HG03196 (cell line): ENCODE measurements around the gene WDR45B.
"Not testable (repeated sequence)": the region's sequence is repeated elsewhere in the genome, so short reads cannot be mapped to it uniquely, and the experiment has no call there.

Source experiments
- ATAC-seq: cut with Tn5 transposase; IDR thresholded peaks from one replicate; pipeline ENCODE4 v1.9.1; 2021; ENCODE audit not compliant: unreplicated experiment

WDR45B gene

DNA sequence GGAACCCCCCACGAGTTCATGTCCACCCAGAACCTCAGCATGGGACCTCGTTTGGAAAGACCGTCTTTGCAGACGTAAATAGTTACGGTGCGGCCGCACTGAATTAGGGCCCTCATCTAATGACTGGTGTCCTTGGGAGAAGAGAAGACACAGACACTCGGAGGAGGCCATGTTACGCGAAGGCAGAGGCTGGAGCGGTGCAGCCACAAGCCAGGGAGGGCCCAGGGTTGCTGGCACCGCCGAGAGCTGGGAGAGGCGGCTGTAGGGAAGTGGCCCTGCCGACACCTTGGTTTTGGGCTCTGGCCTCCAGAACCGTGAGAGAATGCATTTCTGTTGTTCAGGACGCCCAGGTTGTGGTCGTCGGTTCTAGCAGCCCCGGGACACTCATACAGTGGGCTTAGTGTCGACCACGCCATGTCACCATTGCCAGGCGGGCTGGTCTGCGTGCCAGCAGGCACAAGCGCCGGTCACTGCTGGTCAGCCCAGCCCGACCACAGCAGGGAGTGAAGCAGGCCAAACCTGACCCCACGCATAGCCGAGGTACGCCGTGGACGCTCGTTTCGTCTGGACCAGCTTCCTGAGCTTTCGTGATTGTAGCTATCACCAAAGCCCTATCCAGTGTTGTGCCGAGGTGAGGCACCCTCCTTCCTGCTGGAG lies 10.7 kb upstream of the WDR45B start:
- no peak for ATAC-seq

DNA sequence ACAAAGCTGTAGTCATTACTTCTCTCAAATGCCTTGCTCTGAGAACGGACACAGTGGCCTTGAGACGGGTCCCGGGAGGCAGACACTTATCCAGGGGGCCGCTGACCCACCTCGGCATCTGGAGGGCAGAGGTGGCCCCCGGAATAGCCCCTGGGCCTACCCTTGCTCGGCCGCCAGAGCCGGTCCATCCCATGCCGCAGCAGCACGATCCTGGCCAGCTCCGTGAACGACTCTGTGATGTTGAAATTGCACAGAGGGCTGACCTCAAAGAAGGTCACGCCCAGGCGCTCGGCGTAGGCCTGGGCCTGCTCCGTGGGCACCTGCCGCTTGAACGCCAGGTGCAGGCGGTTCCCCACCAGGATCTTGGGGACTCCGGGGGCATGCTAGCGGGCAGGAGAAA lies 10.1 kb upstream of the WDR45B start:
- no peak for ATAC-seq

DNA sequence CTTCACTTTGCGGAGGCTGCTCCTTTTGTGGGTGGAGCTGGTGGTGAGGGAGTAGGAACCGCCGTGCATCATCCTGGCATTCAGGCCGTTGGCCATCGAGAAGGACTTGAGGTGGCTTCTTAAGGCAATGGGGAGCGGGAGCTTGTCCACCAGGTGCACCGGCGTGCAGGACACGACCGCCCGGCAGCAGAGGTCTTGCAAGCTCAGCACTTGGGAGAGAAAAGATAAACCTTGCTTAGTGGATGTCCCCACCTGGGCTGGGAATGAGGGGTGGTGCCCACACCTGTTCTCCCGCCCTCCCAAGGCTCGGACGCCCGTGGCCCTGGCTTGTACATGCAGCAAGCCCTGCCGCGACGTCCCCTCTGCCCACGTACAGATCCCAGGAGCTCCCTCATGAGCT lies 9.7 kb upstream of the WDR45B start:
- no peak for ATAC-seq

- no peak for ATAC-seq
These were observed 8.0 kb upstream of the WDR45B start for GRCh38 chr17:82656266-82656665.

DNA sequence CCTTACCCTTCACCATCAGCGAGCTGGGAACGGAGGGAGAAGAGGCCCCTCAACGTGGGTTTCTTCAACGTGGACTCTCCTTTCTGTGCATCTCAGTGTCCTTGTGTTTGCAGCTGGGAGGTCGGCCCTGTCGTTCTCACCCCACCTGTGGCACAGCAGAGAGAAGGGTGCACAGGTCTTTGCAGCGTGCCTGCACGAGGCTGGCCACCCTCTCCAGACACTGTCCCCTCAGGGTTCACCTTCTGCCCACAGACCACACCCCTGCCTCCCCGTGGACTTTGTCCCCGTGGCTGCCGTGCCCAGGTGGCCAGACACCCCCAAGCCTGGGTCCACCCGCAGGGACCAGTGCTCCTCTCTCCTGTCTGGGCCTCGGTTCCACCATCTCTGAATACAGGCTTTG lies 7.3 kb upstream of the WDR45B start:
- ATAC-seq, result no peak

DNA sequence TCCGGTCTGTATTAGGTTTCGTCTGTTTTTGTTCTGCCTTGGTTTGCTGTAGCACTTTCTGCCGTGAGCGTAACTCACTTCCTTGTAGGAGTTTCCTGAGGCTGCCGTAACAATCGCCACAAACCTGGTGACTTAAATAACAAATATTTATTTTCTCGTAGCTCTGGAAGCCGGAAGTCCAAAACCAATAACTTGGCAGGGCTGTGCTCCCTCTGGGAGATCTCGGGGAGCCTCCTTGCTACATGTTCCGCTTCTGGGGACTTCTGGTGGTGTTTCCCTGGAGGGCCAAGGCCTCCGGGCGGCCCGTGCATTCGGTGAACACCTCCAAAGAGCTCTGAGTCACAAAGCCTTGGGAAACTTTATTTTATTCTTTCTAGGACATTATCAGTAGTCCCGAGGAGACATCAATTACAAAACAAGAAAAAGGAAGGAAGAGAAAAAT lies 6.8 kb upstream of the WDR45B start:
- no peak for ATAC-seq

DNA sequence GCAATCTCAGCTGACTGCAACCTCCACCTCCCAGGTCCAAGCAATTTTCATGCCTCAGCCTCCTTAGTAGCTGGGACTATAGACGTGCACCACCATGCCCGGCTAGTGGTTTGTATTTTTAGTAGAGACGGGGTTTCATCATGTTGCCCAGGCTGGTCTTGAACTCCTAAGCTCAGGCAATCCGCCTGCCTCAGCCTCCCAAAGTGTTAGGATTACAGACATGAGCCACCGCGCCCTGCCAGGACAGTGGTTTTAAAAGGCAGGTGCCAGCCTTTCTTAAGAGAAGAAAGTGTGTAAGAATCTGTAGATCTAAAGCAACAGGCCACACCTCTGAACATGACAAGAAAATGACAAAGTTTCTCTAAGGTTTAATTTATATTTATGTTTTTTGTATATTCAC lies 6.4 kb upstream of the WDR45B start:
- ATAC-seq, result not testable (repeated sequence)

- ATAC-seq, result no peak
These were observed 5.6 kb upstream of the WDR45B start for GRCh38 chr17:82653651-82654528.

DNA sequence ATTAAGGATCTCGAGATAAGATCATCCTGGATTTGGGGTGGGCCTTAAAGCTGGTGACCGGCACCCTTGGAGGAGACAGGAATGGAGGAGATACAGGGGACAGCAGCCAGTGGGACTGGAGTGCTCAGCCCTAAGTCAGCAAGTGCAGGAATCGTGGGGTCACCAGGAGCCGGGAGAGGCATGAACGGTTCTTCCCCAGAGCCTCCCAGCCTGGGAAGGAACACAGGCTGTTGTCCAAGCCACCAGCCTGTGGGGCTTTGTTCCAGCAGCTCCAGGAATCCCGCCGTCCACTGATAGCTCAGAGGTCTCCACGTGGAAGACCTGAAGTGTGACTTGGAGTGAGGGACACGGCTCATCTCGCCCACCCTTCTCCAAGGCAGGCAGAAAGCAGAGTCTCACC lies 2.5 kb upstream of the WDR45B start:
- no peak for ATAC-seq

DNA sequence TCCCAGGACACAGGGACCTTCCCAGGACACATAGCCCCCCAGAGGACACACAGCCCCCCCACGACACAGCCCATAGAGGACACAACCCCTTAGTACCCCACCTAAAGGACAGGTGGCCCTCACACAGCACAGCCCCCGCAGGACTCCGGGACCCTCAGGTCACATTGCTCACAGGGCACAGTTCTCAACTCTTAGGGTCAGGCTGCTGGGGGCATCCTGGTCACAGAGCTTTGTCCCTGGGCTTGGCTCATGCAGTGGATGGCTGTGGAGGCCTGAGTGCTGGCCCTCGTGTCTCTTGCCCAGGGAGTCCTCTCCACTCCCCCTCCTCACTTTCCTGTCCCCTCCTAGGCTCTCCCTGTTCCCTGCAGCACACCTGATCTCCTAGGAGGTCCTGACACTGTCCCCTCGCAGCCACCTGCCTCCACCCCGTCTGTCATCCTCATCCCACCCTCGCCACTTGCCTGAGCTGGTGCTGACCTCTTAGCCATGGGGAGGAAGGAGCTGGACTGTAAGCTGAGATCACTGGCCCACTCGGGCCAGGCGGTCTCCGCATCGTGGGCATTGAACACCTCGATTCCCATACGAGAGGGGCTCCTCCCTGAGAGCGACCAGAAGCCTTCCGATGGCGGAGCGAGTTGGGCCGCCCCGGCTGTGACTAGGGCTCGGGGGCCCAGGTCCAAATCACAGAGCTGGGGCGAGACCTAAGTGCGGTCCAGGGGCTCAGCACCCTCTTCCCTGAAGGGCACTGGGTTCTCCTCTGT lies 1.4 kb upstream of the WDR45B start:
- no peak for ATAC-seq

DNA sequence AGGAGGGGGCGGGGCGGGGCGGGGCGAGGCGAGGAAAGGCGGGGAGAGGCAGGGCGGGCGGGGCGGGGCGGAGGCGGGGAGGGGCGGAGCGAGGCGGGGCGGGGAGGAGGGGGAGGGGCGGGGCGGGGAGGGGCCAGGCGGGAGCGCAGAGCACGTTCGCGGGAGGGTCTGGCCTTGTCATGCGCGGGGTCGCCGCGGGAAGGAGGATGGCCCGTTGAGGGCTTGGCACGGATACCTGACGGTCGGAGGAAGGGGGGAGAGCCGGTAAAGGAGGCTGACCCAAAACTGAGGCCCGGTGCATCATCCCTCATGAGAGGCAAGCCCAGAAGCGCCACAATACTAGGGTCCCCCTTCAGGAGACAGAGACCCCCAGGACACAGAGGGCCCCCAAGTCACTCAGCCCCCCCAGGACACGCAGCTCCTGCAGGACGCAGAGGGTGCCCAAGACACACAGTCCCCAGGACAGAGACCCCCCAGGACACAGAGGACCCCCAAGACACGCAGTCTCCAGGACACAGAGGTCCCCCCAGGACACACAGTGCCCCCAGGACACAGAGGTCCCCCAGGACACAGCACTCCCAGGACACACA lies 593 bp upstream of the WDR45B start:
- ATAC-seq, result no peak

DNA sequence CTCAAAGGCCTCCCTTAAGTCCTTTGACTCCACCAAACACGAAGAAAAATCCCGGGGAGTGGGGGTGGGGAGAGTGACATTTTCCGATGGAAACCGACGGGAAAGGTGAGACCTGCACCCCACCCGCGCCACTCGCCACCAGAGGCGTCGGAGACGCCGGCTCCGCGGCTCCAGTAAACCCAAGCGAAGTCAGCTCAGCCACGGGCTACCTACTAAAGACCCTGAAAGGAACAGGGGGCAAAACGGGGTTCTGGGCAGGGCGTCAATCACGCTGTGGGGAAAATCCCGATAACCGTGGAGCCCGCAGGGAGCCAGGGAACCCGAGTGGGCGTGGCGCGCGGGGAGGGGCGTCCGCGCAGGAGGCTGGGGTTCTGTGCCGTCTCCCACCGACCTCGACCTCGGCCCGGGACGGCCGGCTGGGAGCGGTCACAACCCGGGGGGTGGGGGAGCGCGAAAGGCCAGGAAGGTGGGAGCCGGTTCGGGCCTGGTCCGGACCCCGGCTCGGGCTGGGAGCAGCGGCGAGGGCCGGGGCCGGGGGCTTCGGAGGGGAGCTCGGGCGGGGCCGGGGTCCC lies 565 bp downstream of the WDR45B start:
- ATAC-seq, result peak; percentile 23

DNA sequence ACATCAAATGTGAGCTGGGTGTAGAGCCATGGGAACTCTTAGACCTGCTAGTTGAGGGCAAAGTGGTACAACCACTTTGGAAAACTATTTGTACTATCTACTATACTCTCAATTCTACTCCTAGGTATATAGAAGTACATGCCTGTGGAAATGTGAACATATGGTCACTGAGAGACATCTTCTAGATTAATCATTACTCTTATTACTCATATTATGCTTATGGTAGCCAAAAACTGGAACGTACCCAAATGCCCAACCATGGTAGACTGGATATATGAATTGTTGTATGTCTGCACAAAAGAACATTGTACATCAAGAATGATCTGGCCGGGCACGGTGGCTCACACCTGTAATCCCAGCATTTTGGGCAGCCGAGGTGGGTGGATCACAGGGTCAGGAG lies 2.7 kb downstream of the WDR45B start:
- no peak for ATAC-seq

GRCh38 chr17:82644148-82644547 lies 4.1 kb downstream of the WDR45B start:
- ATAC-seq, result no peak

DNA sequence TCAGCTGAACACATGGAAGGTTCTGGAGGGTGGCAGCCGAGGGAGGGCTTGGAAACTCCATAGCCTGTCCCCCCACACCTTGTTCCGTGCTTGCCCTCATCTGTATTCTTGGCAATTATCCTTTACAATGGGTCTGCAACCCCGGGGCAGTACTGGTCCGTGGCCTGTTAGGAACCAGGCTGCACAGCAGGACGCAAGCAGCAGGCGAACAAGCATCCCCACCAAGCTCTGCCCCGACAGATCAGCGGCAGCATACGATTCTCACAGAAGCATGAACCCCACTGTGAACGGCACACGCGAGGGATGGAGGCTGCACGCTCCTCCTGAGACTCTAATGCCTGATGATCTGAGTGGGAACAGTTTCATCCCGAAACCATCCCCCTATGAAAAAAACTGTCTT lies 6.2 kb downstream of the WDR45B start:
- no peak for ATAC-seq

GRCh38 chr17:82640036-82640435 lies 8.2 kb downstream of the WDR45B start:
- ATAC-seq, result no peak

DNA sequence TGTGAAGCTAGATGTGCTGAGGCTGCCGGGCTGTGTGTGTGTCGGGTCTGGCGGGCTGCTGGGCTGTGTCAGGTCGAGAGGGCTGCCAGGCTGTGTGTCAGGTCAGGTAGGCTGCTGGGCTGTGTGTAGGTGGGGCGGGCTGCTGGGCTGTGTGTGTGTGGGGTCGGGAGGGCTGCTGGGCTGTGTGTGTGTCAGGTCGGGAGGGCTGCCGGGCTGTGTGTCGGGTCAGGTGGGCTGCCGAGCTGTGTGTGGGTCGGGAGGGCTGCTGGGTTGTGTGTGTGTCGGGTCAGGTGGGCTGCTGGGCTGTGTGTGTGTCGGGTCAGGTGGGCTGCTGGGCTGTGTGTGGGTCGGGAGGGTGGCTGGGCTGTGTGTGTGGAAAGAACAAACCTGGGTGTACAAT lies 8.6 kb downstream of the WDR45B start:
- ATAC-seq, result no peak

DNA sequence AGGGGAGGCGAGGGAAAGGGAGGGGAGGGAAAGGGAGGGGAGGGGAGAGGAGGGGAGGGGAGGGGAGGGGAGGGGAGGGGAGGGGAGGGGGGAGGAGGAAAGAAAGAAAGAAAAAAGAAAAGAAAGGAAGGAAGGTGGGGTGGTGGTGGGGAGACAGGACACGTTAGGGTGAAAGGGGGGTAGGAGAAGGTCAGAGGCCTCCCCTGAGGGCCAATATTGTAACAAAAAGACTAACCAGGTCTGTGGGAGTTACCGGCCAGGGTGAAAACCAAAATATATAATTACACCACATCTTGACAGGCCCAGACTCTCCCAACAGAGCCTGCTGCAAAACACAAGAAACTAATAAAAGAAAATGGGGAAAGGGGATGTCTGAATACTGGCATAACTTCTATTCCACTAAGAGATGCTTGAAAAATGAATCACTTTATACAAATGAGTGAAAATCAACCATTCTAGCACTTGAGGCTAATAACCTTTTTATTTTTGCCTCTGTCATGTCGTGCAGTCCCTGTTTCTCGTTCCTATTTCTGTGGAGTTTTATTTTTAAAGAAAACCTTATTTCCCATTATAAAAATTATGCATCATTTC lies 10.0 kb downstream of the WDR45B start:
- ATAC-seq, result no peak

- no peak for ATAC-seq
These were observed 11.3 kb downstream of the WDR45B start for GRCh38 chr17:82636626-82637598.
